ENCODE measurements around the gene TTLL11.

The TTLL11 gene

DNA sequence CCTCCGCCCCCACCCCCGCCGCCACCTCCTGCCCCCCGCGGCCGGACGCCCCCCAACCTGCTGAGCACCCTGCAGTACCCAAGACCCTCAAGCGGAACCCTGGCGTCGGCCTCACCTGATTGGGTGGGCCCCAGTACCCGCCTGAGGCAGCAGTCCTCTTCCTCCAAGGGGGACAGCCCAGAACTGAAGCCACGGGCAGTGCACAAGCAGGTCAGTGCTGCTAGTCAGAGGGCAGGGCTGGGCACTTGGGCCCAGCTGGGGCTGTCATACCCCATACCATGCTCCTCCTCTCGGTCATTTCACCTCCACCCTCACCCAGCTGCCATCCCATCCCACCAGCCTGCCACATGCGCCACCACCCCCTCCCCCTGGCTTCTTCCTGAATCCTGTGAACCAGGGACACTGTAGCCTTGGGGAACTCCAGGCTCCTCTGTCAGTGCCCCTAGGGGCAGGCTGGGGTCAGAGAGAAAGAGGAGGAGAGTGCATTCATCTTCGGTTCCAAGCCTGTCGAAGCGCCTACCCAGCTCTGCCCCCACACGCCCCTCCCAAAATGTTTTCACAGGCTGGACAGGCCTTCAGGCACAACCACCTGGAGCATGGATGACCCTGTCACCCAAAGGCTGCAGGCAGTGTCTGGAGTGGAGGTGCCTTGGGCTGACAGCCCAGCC, 319.7 kb downstream of the TTLL11 start:
- DNase-seq (ENCODE audit: low read depth in 2 of 2) = no peak

GRCh38 chr9:121772600-121773285, 320.4 kb downstream of the TTLL11 start:
- no peak for DNase-seq (ENCODE audit: low read depth in 2 of 2)

Measured in fibroblast of skin of left biceps (primary cell).